K562 (cell line): ENCODE results near the gene EEF2. TPM values are rescaled to one million over a fixed set of nuclear protein-coding genes. Genes with fewer than 3 reads are reported as not detected.
A peak's percentile ranks its signal among the peaks of the same experiment; 100 is the strongest.

ENCODE experiments used
- ZFP36 ChIP-seq: fragments of 150-350 bp; IDR thresholded peaks from 2 replicates; pipeline ENCODE4 v1.6.1; 2018; ENCODE audit warnings: low read length, low read depth; ENCODE audit not compliant: partially characterized antibody
- ZNF263 ChIP-seq: sonication (generic); formaldehyde crosslinking; IDR thresholded peaks from 2 replicates; pipeline ENCODE4 v1.8.0; 2022; ENCODE audit warnings: mild to moderate bottlenecking, missing genetic modification reagents, borderline replicate concordance
- ZNF76 ChIP-seq: fragments of 250-450 bp; sonication (Bioruptor Pico); IDR thresholded peaks from 2 replicates; pipeline ENCODE4 v1.4.0; 2020; ENCODE audit warnings: mild to moderate bottlenecking, moderate library complexity, borderline replicate concordance
- polyA plus RNA-seq, 8 experiments: library from polyadenylated mRNA; depleted of rRNA in 4 of 8; stranded (reverse) in 5 of 8; unstranded in 3 of 8; fragments of >200 nt; fragmentation: Nextera tagmentation in 2 of 8; fragmentation: Illumina TruSeq in 1 of 8; extraction: Ambion mirVana in 2 of 8; extraction: Trizol in 1 of 8; gene quantifications; 2 replicates each; pipeline versions ENCODE4 v1.2.1 to v1.2.3, GENCODE V29; 2011 to 2014; ENCODE audit warnings: inconsistent platforms in 1 of 8, missing spikeins in 1 of 8
- total RNA-seq, 7 experiments: library from RNA; depleted of rRNA in 6 of 7; stranded (reverse); fragments of >200 nt in 6 of 7; fragmentation: Illumina TruSeq in 2 of 7; extraction: Trizol in 2 of 7; gene quantifications; 2 replicates each; pipeline versions ENCODE4 v1.2.1 to v1.2.3, GENCODE V29; 2011 to 2021; ENCODE audit warnings: low replicate concordance in 1 of 7
- TF ChIP-seq, protein P1 (sequence below): sonication (generic); formaldehyde crosslinking; IDR thresholded peaks from 2 replicates; pipeline ENCODE4 v1.8.1; 2023; ENCODE audit warnings: mild to moderate bottlenecking, missing genetic modification reagents

EEF2 gene
- total and polyA plus RNA-seq, 9 of the 15 experiments (the other 6 are each of a cell fraction or from before 2014, with no cell fraction given): 372 to 3,003 (median 1,453) TPM

DNA sequence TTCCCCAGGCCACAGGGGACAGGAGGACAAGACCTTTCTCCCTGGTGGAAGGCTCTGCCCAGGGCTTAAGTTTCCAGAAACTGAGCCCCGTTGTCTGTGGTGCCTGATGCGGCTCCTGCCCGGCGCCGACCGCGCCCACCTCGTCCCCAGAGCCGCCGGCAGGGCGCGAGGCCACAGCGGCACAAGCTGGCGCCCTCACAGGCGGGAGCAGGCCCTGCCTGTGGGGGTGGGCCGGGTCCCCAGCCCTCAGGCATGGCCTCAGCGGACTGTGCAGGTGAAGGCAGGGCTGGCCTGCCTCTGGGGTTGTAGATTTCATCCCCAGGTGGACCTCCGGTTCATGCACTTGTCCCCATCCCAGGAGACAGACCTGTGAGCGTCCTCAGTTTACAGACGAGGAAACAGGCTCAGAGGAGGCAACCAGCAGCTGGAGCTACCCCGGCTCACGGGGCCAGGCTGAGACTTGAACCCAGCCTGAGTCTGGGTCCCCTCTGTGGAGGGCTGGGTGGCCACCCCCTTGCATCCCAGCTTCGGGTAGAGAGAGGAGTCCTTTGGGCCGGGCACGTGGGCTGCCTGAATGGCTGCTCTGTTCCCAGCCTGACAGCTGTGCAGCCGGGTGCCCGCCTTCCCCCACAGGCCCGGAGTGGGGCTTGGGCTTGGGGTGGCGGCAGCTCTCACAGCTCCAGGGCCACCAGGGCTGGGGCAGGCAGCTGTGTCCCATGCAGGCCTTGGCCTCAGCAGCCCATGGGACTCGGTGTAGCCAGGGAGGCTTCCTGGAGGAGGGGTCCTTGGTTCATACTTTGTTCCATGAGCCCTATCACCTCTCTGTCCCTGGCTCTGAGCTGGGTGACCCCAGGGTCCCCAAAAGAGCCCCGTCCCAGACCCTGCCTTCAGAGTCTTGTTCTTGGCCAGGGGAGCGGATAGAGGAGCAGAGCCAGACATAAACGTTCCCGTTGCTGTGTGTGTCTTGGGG is 49.1 kb upstream of the EEF2 start (continued):
- TF ChIP-seq, protein P1, sequence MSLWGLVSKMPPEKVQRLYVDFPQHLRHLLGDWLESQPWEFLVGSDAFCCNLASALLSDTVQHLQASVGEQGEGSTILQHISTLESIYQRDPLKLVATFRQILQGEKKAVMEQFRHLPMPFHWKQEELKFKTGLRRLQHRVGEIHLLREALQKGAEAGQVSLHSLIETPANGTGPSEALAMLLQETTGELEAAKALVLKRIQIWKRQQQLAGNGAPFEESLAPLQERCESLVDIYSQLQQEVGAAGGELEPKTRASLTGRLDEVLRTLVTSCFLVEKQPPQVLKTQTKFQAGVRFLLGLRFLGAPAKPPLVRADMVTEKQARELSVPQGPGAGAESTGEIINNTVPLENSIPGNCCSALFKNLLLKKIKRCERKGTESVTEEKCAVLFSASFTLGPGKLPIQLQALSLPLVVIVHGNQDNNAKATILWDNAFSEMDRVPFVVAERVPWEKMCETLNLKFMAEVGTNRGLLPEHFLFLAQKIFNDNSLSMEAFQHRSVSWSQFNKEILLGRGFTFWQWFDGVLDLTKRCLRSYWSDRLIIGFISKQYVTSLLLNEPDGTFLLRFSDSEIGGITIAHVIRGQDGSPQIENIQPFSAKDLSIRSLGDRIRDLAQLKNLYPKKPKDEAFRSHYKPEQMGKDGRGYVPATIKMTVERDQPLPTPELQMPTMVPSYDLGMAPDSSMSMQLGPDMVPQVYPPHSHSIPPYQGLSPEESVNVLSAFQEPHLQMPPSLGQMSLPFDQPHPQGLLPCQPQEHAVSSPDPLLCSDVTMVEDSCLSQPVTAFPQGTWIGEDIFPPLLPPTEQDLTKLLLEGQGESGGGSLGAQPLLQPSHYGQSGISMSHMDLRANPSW (CRISPR knock-in tag): no peak
- TF ChIP-seq ZNF76 (CRISPR knock-in tag) (no peak), ZFP36 (peak; percentile 74), ZNF263 (no peak)
